ENCODE data around the gene TSPAN18.

GRCh38 chr11:44788536-44789261 is 61.9 kb downstream of the TSPAN18 start:
- TF ChIP-seq EZH2 (IDR thresholded peaks at IDR 0.05; ENCODE audit: insufficient read depth, poor library complexity, severe bottlenecking), result no peak
- TF ChIP-seq EZH2phosphoT487 (IDR thresholded peaks at IDR 0.05; ENCODE audit: insufficient read depth, low read depth), result no peak

All from GM23248 (cell line).